GM12801 (cell line): ENCODE measurements around the gene MYO15B.

Source experiments
- TF ChIP-seq, protein P1 (sequence below): IDR thresholded peaks from one replicate; pipeline ENCODE4 v1.5.1; 2011; ENCODE audit warnings: control low read depth; ENCODE audit not compliant: insufficient read length; ENCODE audit errors: extremely low read depth

The MYO15B gene

DNA sequence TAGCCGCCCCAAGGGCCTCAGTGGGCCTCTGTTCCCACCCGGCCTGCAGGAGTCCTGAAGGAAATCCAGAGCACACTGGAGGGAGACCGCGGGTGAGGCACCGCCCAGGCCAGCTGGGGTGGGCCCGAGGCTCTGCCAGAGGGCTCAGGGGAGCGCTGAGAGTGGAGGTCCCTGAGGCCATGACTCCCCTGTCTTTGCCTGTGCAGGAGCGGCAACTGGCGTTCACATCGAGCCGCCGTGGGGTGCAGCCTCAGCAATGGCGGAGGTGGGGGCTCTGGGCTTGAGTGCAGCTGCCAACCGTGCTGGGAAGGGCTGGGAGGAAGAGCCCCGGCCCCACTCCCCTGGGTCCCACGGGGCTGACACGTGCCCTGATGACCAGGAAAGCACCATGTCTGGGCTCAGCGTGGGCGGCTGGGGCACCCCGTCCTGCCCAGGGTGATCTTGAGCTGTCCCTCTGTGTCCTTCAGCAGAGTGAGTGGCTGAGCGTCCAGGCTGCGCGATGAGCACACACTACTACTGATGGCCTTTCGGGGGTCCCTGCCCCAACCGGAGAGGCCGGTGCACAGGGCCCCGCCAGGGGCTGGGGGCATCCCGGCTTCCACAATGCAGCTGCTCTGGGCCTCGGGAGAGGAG lies 13.1 kb upstream of the MYO15B start:
- TF ChIP-seq, protein P1, sequence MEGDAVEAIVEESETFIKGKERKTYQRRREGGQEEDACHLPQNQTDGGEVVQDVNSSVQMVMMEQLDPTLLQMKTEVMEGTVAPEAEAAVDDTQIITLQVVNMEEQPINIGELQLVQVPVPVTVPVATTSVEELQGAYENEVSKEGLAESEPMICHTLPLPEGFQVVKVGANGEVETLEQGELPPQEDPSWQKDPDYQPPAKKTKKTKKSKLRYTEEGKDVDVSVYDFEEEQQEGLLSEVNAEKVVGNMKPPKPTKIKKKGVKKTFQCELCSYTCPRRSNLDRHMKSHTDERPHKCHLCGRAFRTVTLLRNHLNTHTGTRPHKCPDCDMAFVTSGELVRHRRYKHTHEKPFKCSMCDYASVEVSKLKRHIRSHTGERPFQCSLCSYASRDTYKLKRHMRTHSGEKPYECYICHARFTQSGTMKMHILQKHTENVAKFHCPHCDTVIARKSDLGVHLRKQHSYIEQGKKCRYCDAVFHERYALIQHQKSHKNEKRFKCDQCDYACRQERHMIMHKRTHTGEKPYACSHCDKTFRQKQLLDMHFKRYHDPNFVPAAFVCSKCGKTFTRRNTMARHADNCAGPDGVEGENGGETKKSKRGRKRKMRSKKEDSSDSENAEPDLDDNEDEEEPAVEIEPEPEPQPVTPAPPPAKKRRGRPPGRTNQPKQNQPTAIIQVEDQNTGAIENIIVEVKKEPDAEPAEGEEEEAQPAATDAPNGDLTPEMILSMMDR, result no peak

DNA sequence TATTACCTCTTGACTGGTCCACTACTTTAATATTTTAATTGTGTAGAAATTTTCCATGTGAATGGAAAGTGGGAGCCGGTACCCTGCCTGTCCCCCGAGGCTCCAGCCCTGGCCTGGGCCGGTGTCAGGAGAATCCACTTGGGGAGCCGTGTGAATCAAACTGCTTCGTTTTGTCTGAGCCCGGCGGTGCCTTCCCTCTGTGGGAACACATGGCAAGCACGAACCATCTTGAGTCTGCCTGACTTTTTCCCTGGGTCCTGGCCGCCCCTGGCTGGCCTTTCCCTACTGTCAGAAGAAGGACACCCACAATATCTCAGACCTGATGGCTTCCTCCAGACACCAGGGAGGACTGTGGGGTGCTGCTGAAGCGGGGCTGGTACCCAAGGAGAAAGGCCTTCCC lies 12.4 kb upstream of the MYO15B start:
- TF ChIP-seq, protein P1, result no peak

DNA sequence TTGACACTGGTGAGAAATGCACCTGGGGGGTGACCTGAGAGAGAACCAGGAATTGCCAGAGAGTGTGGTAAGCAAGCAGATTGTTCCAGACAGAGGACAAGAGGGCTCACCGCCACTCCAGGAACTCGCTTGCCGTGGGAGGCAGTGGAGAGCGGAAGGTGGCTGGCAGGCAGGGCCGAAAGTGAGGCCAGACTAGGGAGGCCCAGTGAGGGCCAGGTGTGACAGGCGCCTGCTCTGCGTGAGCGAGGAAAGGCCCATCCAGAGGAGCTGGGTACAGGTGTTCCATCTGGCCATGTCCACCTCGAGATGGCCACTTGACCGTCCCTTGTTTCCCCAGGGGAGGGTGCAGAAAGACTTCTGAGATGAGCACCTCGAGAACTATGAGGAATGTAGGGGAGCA lies 11.9 kb upstream of the MYO15B start:
- TF ChIP-seq, protein P1, result no peak

DNA sequence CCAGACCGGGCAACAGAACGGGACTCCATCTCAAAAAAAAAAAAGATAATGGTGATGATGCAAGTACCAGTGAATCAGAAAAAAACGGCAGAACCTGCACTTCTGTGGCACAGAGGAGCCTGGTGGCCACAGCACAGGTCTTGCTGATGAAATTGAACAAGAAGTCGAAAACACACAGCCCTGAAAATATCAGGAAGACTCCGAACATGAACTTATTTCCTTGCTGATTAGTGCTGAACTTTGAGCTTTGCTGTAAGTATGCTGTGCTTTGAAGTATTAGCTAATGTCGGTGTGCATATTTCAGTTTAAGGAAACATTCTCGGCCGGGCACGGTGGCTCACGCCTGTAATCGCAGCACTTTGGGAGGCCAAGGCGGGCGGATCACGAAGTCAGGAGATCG lies 10.9 kb upstream of the MYO15B start:
- TF ChIP-seq, protein P1, result no peak

DNA sequence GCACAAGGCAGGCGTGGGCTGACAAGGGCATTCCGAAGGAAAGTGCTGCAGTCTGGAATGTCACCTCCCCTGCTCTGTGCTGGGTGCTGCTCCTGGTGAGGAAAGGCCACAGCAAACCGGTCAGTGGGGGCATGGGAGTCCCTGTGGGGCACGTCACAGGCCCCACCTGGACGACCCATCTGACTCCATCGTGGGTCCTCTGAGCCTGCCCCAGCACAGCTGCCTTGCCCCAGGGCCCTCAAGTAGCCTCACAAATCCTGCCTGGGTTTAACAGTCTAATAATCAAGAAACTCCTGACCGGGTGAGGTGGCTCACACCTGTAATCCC lies 2.8 kb upstream of the MYO15B start:
- TF ChIP-seq, protein P1, result no peak

DNA sequence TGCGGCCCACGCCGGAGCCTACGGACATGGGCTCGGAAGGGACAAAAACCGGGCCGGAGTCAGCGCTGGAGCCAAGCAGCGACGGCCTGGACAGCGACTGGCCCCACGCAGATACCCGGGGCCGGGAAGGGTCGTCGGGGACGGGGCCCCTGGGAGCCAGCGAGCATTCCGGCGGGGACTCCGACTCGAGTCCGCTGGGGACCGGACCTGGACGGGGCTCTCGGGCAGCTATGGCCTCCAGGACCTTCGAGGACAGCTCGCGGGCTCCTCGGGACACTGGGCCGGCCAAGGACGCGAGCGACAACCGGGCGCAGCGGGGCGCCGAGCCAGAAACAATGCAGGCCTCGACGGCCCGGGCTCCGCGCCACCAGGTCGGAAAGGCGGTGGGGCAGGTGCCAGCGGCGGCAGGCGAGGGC lies 1.0 kb downstream of the MYO15B start:
- TF ChIP-seq, protein P1, result no peak

DNA sequence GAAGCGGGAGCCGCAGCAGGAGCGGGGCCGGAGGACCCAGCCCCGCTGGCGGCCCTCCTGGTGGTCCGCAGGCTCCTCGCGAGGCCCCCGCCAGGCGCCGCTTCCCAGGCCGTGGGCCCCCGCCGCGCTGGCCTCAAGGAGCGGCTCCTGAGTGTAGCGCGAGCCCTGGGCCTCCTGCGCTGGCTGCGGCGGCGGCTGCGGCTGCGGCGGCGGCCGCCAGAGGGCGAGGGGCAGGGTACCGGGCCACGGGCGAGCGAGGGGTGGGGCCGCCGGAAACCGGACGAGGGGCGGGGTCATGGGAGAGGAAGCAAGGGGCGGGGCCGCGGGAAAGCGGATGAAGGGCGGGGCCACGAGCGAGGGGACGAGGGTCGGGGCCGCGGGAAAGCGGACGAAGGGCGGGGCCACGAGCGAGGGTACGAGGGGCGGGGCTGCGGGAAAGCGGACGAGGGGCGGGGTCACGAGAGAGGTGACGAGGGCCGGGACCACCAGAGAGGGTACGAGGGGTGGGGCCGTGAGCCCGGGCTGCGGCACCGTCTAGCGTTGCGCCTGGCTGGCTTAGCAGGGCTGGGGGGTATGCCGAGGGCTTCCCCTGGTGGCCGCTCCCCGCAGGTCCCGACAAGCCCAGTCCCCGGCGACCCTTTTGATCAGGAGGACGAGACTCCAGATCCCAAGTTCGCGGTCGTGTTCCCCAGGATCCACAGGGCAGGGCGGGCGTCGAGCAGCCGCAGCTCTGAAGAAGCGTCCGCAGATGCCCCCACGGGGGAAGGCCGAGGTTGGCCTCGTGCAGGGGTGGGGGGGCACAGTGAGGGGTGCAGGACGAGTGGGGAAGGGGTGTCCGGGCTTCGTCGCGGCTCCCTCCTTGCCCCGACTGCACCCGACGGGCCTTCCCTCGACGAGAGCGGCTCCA lies 1.7 kb downstream of the MYO15B start:
- TF ChIP-seq, protein P1, result no peak
